Neutrophil (primary cell): ENCODE data around the gene IL18RAP.

Source experiments
- H3K27ac ChIP-seq: fragments of 200-600 bp; sonication (generic); 2 replicates; pipeline ENCODE4 v1.5.1; 2016; ENCODE audit warnings: mild to moderate bottlenecking, moderate library complexity
- H3K27me3 ChIP-seq: fragments of 200-600 bp; sonication (generic); 2 replicates; pipeline ENCODE4 v1.6.0; 2016; ENCODE audit warnings: mild to moderate bottlenecking
- H3K36me3 ChIP-seq: fragments of 200-600 bp; sonication (generic); 2 replicates; pipeline ENCODE4 v1.5.1; 2017
- H3K4me1 ChIP-seq, 2 experiments: fragments of 200-600 bp in 1 of 2; sonication (generic) in 1 of 2; 1 replicate in 1 of 2; 2 replicates in 1 of 2; pipeline versions ENCODE4 v1.5.1 to v1.6.1; 2013 to 2016; ENCODE audit warnings: low read depth in 1 of 2, low read length in 1 of 2, mild to moderate bottlenecking in 1 of 2, moderate library complexity in 1 of 2; ENCODE audit not compliant: control insufficient read depth in 1 of 2, insufficient read depth in 1 of 2
- H3K4me3 ChIP-seq, 2 experiments: fragments of 200-600 bp in 1 of 2; sonication (generic) in 1 of 2; 1 replicate in 1 of 2; 2 replicates in 1 of 2; pipeline ENCODE4 v1.5.1; 2013 to 2016; ENCODE audit warnings: low read depth in 1 of 2, low read length in 1 of 2, mild to moderate bottlenecking in 1 of 2, moderate library complexity in 1 of 2
- H3K9me3 ChIP-seq: fragments of 200-600 bp; sonication (generic); 2 replicates; pipeline ENCODE4 v1.5.1; 2016
- CTCF ChIP-seq: fragments of 200-600 bp; sonication (generic); IDR thresholded peaks from 2 replicates; pipeline ENCODE4 v1.5.1; 2016; ENCODE audit warnings: antibody characterized with exemption

The IL18RAP gene

DNA sequence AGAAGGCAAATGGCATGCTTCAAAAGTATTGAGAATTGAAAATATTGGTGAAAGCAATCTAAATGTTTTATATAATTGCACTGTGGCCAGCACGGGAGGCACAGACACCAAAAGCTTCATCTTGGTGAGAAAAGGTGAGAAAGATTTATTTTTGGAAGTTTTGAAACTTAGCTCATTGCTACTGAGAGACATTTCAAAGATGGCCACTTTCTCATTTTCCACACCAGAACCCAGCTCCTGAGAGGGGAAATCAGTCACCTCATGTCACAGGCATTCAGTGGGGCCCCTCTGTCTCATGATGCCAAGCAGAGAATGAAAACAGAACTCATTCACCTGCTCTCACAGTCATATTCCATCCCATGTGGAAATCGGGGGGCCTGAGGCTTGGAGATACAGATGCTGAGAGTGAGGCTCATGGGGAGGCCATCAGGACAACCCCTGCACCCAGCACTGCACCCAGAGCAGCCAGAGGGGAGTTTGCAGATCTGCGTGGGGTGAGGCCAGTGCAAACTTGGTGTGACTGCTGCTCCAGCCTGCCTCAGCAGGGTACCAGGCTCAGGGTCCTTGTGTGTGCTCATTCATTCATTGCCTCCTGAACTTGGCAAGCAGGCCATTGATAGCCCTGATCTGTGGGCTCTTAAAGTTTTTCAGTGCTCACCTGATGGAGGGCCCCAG, 36.0 kb upstream of the IL18RAP start:
- no peak for TF ChIP-seq CTCF
- Histone ChIP-seq H3K4me3 (no peak overlapping the region), H3K27ac (no peak overlapping the region), H3K9me3 (no peaks in the 10 kb centered on the region), H3K4me1 (no peaks in the 10 kb centered on the region), H3K27me3 (no peaks in the 10 kb centered on the region), H3K36me3 (peaks cover 60% of the 10 kb centered on the region)

- Histone ChIP-seq H3K9me3 (no peaks in the 10 kb centered on the region), H3K4me3 (no peak overlapping the region), H3K36me3 (peaks cover 58% of the 10 kb centered on the region), H3K27me3 (no peaks in the 10 kb centered on the region), H3K4me1 (no peaks in the 10 kb centered on the region), H3K27ac (no peak overlapping the region)
- TF ChIP-seq CTCF, result no peak
Observed at GRCh38 chr2:102387763-102388546, 35.0 kb upstream of the IL18RAP start.

DNA sequence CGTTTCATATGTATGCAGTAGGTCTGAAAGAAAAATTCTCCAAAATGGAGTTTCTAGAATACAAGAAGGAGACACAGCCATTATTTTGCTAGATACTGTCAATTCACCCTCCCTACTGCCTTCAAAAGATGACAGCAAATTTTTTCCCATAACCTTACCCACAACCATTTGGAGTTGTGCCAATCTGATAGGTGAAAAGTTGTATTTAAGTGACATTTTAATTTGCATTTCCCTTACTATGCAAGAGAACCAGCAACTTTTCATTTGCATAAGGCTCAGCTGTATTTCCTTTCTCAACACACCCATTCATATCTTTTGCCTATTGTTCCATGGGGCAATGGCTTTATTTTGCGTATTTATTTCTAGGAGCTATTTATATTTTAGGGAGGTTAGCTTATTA, 31.4 kb upstream of the IL18RAP start:
- no peak overlapping the region for H3K27ac ChIP-seq
- no peaks in the 10 kb centered on the region for H3K27me3 ChIP-seq
- no peaks in the 10 kb centered on the region for H3K4me1 ChIP-seq
- H3K36me3 ChIP-seq, result peaks cover 39% of the 10 kb centered on the region
- H3K4me3 ChIP-seq, result no peak overlapping the region
- no peaks in the 10 kb centered on the region for H3K9me3 ChIP-seq
- TF ChIP-seq CTCF, result no peak

GRCh38 chr2:102392096-102392495, 30.9 kb upstream of the IL18RAP start:
- H3K4me1 ChIP-seq, result no peaks in the 10 kb centered on the region
- TF ChIP-seq CTCF, result no peak
- H3K36me3 ChIP-seq, result peaks cover 34% of the 10 kb centered on the region
- no peaks in the 10 kb centered on the region for H3K27me3 ChIP-seq
- H3K9me3 ChIP-seq, result no peaks in the 10 kb centered on the region
- no peak overlapping the region for H3K4me3 ChIP-seq
- H3K27ac ChIP-seq, result no peak overlapping the region

- Histone ChIP-seq H3K4me1 (no peaks in the 10 kb centered on the region), H3K4me3 (no peak overlapping the region), H3K27ac (no peak overlapping the region), H3K27me3 (no peaks in the 10 kb centered on the region), H3K36me3 (peaks cover 28% of the 10 kb centered on the region), H3K9me3 (no peaks in the 10 kb centered on the region)
- TF ChIP-seq CTCF, result no peak
Observed at GRCh38 chr2:102392942-102393341, 30.0 kb upstream of the IL18RAP start.
